HepG2 (cell line): Measurements from ENCODE around the gene GNMT. TPM values are rescaled to one million over a fixed set of nuclear protein-coding genes. Genes with fewer than 3 reads are reported as not detected.
A peak's percentile ranks its signal among the peaks of the same experiment; 100 is the strongest.

Experiments used
- CAMTA2 ChIP-seq: sonication (generic); formaldehyde crosslinking; IDR thresholded peaks from 2 replicates; pipeline ENCODE4 v1.4.0; 2020; ENCODE audit warnings: mild to moderate bottlenecking, missing genetic modification reagents, borderline replicate concordance
- GATAD2A ChIP-seq: IDR thresholded peaks from 2 replicates; pipeline ENCODE4 v1.6.1; 2016
- GTF2F1 ChIP-seq: fragments of 150-350 bp; IDR thresholded peaks from 2 replicates; pipeline ENCODE4 v1.6.1; 2014; ENCODE audit warnings: low read length
- IRF2 ChIP-seq: IDR thresholded peaks from 2 replicates; pipeline ENCODE4 v1.6.1; 2018; ENCODE audit warnings: missing genetic modification reagents, missing compliant biosample characterization
- MYNN ChIP-seq: sonication (generic); formaldehyde crosslinking; IDR thresholded peaks from 2 replicates; pipeline ENCODE4 v1.4.0; 2020; ENCODE audit warnings: mild to moderate bottlenecking, low read depth, missing genetic modification reagents
- NFE2L1 ChIP-seq: sonication (generic); formaldehyde crosslinking; IDR thresholded peaks from 2 replicates; pipeline ENCODE4 v1.4.0; 2020; ENCODE audit warnings: missing genetic modification reagents, mild to moderate bottlenecking, borderline replicate concordance
- PHF20 ChIP-seq: sonication (generic); formaldehyde crosslinking; IDR thresholded peaks from 2 replicates; pipeline ENCODE4 v1.5.0; 2020; ENCODE audit warnings: mild to moderate bottlenecking, missing genetic modification reagents
- PHF21A ChIP-seq: sonication (generic); formaldehyde crosslinking; IDR thresholded peaks from 2 replicates; pipeline ENCODE4 v1.5.0; 2020; ENCODE audit warnings: mild to moderate bottlenecking, missing genetic modification reagents
- RFXAP ChIP-seq: sonication (generic); formaldehyde crosslinking; IDR thresholded peaks from 2 replicates; pipeline ENCODE4 v1.4.0; 2020; ENCODE audit warnings: missing genetic modification reagents, borderline replicate concordance
- SAP130 ChIP-seq: IDR thresholded peaks from 2 replicates; pipeline ENCODE4 v1.6.1; 2016; ENCODE audit warnings: low read depth
- TARDBP ChIP-seq: sonication (generic); formaldehyde crosslinking; IDR thresholded peaks from 2 replicates; pipeline ENCODE4 v1.8.0; 2022; ENCODE audit warnings: mild to moderate bottlenecking, missing genetic modification reagents
- TSC22D2 ChIP-seq: sonication (generic); formaldehyde crosslinking; IDR thresholded peaks from 2 replicates; pipeline ENCODE4 v1.5.1; 2020; ENCODE audit warnings: missing genetic modification reagents, mild to moderate bottlenecking, borderline replicate concordance
- ZFAT ChIP-seq: sonication (generic); formaldehyde crosslinking; conservative IDR thresholded peaks from 2 replicates; pipeline ENCODE4 v1.8.1; 2023; ENCODE audit warnings: missing genetic modification reagents, inconsistent platforms
- ZNF235 ChIP-seq: sonication (generic); formaldehyde crosslinking; IDR thresholded peaks from 2 replicates; pipeline ENCODE4 v1.8.1; 2023; ENCODE audit warnings: mild to moderate bottlenecking, missing genetic modification reagents, borderline replicate concordance
- ZNF629 ChIP-seq: sonication (generic); formaldehyde crosslinking; conservative IDR thresholded peaks from 2 replicates; pipeline ENCODE4 v1.5.0; 2020; ENCODE audit warnings: missing genetic modification reagents
- polyA plus RNA-seq, 8 experiments: library from polyadenylated mRNA; depleted of rRNA in 3 of 8; stranded (reverse) in 7 of 8; unstranded in 1 of 8; fragments of >200 nt; fragmentation: Illumina TruSeq in 4 of 8; extraction: Trizol in 4 of 8; gene quantifications; 2 replicates each; pipeline versions ENCODE4 v1.2.1 to v1.2.3, GENCODE V29; 2011 to 2016; ENCODE audit warnings: low read depth in 4 of 8, missing spikeins in 1 of 8, mixed read lengths in 1 of 8; ENCODE audit not compliant: insufficient read depth in 1 of 8
- total RNA-seq, 5 experiments: library from RNA; depleted of rRNA; stranded (reverse); fragments of >200 nt; fragmentation: Illumina TruSeq; extraction: Trizol; gene quantifications; 2 replicates each; pipeline ENCODE4 v1.2.3, GENCODE V29; 2016; ENCODE audit warnings: low read depth in 1 of 5
- TF ChIP-seq, protein P1 (sequence below): sonication (generic); formaldehyde crosslinking; IDR thresholded peaks from 2 replicates; pipeline ENCODE4 v1.4.0; 2020; ENCODE audit warnings: mild to moderate bottlenecking, missing genetic modification reagents
- TF ChIP-seq, protein P2 (sequence below): sonication (generic); formaldehyde crosslinking; IDR thresholded peaks from 2 replicates; pipeline ENCODE4 v1.4.0; 2020; ENCODE audit warnings: mild to moderate bottlenecking, missing genetic modification reagents
- TF ChIP-seq, protein P3 (sequence below): sonication (generic); formaldehyde crosslinking; IDR thresholded peaks from 2 replicates; pipeline ENCODE4 v1.8.1; 2023; ENCODE audit warnings: mild to moderate bottlenecking, moderate library complexity, missing genetic modification reagents
- TF ChIP-seq, protein P4 (sequence below): sonication (generic); formaldehyde crosslinking; IDR thresholded peaks from 2 replicates; pipeline ENCODE4 v1.5.1; 2020; ENCODE audit warnings: mild to moderate bottlenecking, missing genetic modification reagents, borderline replicate concordance
- TF ChIP-seq, protein P5 (sequence below): sonication (generic); formaldehyde crosslinking; conservative IDR thresholded peaks from 2 replicates; pipeline ENCODE4 v1.4.0; 2020; ENCODE audit warnings: missing genetic modification reagents
- TF ChIP-seq, protein P6 (sequence below): IDR thresholded peaks from 2 replicates; pipeline ENCODE4 v1.6.1; 2016; ENCODE audit warnings: missing biosample characterization, missing genetic modification reagents, low read depth

GNMT gene
- total and polyA plus RNA-seq, 2 of the 13 experiments (the other 11 are each of a cell fraction or from before 2014, with no cell fraction given), result 2.8 to 7.0 TPM

DNA sequence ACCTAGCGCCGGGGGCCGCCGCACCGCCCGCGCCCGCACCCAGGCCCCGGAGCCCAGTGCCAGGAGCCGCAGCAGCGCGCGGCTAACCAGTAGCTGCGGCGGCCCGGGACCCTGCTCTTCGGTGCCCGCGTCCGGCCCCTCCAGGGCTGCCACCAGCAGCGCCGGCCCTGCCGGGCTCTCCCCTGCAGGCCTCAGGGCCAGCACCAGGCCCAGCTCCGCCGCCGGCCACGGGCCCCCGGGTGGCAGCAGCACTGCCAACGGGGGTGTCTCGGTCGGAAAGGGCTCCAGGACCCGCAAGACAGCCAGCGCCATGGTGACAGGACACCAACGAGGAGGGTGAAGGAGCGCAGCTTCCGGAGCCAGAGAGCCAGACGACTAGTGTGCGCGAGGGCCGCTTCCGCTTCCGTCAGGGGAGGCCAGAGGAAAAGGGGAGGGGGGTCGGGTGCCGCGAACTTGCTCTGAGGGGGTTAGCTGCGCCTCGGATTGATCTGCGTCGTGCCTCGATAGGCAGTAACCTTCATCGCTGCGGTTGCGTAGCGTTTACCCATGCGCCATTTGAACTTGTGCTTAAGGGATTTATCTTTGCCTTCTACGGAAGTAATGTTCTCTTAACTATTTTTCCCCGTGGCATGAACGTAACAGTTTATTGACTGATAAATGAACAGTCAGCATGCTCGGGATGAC is 18.4 kb downstream of the GNMT start, which contains the start of gene PEX6 (continued):
- TF ChIP-seq, protein P1, sequence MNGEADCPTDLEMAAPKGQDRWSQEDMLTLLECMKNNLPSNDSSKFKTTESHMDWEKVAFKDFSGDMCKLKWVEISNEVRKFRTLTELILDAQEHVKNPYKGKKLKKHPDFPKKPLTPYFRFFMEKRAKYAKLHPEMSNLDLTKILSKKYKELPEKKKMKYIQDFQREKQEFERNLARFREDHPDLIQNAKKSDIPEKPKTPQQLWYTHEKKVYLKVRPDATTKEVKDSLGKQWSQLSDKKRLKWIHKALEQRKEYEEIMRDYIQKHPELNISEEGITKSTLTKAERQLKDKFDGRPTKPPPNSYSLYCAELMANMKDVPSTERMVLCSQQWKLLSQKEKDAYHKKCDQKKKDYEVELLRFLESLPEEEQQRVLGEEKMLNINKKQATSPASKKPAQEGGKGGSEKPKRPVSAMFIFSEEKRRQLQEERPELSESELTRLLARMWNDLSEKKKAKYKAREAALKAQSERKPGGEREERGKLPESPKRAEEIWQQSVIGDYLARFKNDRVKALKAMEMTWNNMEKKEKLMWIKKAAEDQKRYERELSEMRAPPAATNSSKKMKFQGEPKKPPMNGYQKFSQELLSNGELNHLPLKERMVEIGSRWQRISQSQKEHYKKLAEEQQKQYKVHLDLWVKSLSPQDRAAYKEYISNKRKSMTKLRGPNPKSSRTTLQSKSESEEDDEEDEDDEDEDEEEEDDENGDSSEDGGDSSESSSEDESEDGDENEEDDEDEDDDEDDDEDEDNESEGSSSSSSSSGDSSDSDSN (CRISPR knock-in tag), result peak; percentile 85
- TF ChIP-seq PHF20 (CRISPR knock-in tag), result peak; percentile 89
- TF ChIP-seq RFXAP (CRISPR knock-in tag), result peak; percentile 49; the same call in 1 of the 2 replicates
- no peak for TF ChIP-seq ZNF235
- no peak for TF ChIP-seq ZNF629 (CRISPR knock-in tag)
- peak; percentile 81 for TF ChIP-seq GATAD2A (CRISPR knock-in tag)
- TF ChIP-seq, protein P2, sequence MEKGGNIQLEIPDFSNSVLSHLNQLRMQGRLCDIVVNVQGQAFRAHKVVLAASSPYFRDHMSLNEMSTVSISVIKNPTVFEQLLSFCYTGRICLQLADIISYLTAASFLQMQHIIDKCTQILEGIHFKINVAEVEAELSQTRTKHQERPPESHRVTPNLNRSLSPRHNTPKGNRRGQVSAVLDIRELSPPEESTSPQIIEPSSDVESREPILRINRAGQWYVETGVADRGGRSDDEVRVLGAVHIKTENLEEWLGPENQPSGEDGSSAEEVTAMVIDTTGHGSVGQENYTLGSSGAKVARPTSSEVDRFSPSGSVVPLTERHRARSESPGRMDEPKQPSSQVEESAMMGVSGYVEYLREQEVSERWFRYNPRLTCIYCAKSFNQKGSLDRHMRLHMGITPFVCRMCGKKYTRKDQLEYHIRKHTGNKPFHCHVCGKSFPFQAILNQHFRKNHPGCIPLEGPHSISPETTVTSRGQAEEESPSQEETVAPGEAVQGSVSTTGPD (CRISPR knock-in tag), result no peak
- no peak for TF ChIP-seq TARDBP (CRISPR knock-in tag)
- TF ChIP-seq, protein P3, sequence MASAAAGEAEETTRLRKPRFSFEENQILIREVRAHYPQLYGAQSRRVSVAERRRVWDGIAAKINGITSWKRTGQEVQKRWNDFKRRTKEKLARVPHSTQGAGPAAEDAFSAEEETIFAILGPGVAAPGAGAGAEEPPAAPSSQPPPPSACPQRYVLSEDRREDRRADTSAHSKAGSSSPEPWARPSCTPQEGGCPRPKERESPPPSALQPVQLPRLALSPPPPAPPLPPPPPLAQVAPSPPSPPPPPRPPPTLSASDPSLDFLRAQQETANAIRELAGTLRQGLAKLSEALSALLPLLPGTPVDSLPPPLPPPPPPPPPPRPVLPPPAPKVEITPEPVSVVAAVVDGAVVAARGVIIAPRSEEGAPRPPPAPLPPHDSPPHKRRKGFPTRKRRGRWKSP (CRISPR knock-in tag), result peak; percentile 93; the same call in 1 of the 2 replicates
- TF ChIP-seq, protein P4, sequence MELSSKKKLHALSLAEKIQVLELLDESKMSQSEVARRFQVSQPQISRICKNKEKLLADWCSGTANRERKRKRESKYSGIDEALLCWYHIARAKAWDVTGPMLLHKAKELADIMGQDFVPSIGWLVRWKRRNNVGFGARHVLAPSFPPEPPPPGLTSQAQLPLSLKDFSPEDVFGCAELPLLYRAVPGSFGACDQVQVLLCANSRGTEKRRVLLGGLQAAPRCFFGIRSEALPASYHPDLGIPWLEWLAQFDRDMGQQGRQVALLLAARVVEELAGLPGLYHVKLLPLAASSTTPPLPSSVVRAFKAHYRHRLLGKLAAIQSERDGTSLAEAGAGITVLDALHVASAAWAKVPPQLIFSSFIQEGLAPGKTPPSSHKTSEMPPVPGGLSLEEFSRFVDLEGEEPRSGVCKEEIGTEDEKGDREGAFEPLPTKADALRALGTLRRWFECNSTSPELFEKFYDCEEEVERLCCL (CRISPR knock-in tag), result no peak
- 0 out of 2 replicates have a peak, but pooled peaks have one; percentile 30 for TF ChIP-seq TSC22D2 (CRISPR knock-in tag)
- no peak; the same call in 1 of the 2 replicates for TF ChIP-seq NFE2L1 (CRISPR knock-in tag)
- TF ChIP-seq SAP130 (CRISPR knock-in tag), result peak; percentile 97
- peak; percentile 83 for TF ChIP-seq IRF2 (CRISPR knock-in tag)
- TF ChIP-seq PHF21A (CRISPR knock-in tag), result peak; percentile 80
- no peak; the same call in 1 of the 2 replicates for TF ChIP-seq MYNN (CRISPR knock-in tag)
- TF ChIP-seq, protein P5, sequence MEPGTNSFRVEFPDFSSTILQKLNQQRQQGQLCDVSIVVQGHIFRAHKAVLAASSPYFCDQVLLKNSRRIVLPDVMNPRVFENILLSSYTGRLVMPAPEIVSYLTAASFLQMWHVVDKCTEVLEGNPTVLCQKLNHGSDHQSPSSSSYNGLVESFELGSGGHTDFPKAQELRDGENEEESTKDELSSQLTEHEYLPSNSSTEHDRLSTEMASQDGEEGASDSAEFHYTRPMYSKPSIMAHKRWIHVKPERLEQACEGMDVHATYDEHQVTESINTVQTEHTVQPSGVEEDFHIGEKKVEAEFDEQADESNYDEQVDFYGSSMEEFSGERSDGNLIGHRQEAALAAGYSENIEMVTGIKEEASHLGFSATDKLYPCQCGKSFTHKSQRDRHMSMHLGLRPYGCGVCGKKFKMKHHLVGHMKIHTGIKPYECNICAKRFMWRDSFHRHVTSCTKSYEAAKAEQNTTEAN (CRISPR knock-in tag), result no peak
- peak; percentile 77; the same call in 1 of the 2 replicates for TF ChIP-seq CAMTA2 (CRISPR knock-in tag)
- 0 out of 2 replicates have a peak, but pooled peaks have one; percentile 55 for TF ChIP-seq GTF2F1
- TF ChIP-seq, protein P6, sequence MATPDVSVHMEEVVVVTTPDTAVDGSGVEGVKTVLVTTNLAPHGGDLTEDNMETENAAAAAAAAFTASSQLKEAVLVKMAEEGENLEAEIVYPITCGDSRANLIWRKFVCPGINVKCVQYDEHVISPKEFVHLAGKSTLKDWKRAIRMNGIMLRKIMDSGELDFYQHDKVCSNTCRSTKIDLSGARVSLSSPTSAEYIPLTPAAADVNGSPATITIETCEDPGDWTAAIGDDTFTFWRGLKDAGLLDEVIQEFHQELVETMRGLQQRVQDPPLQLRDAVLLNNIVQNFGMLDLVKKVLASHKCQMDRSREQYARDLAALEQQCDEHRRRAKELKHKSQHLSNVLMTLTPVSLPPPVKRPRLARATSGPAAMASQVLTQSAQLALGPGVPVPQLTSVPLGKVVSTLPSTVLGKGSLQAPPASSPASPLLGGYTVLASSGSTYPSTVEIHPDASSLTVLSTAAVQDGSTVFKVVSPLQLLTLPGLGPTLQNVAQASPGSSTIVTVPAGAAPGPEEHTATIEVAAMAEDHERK (CRISPR knock-in tag), result no peak
- no peak for TF ChIP-seq ZFAT (CRISPR knock-in tag)
